ENCODE results near the gene RS1.
A peak's percentile ranks its signal among the peaks of the same experiment; 100 is the strongest.

RS1 gene

DNA sequence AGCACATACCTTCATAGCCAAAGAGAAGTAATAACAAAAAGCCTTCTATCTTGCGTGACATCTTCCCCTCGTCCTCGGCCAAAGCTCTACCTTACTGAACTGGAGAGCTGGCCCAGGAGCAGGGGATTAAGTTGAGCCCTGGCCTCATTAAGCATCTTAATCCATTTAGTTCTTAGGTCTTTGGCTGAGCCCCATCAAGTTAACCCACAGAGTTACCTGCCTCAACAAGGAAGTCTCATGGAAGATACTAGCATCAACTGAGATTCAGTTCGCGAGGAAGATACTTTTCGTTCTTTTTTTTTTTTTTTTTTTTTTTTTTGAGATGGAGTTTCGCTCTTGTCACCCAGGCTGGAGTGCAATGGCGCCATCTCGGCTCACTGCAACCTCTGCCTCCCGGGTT, at the start of gene RS1:
Gene RS1, minus strand, starts transcription at position 101 of the 400 bp plus-strand sequence. Its CDS starts 40 bp downstream, at position 61.
- TF ChIP-seq, protein P1, sequence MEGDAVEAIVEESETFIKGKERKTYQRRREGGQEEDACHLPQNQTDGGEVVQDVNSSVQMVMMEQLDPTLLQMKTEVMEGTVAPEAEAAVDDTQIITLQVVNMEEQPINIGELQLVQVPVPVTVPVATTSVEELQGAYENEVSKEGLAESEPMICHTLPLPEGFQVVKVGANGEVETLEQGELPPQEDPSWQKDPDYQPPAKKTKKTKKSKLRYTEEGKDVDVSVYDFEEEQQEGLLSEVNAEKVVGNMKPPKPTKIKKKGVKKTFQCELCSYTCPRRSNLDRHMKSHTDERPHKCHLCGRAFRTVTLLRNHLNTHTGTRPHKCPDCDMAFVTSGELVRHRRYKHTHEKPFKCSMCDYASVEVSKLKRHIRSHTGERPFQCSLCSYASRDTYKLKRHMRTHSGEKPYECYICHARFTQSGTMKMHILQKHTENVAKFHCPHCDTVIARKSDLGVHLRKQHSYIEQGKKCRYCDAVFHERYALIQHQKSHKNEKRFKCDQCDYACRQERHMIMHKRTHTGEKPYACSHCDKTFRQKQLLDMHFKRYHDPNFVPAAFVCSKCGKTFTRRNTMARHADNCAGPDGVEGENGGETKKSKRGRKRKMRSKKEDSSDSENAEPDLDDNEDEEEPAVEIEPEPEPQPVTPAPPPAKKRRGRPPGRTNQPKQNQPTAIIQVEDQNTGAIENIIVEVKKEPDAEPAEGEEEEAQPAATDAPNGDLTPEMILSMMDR (IDR thresholded peaks at IDR 0.05; ENCODE audit: low read depth, low read length, missing control alignments) = no peak
- no peak within 1 kb of the TSS for H3K4me3 ChIP-seq (ENCODE audit: low read depth, low read length)
- in situ Hi-C loops (cut with HindIII; ENCODE audit: low sequenced_read_pairs) = no loop called here
- no peak for DNase-seq (ENCODE audit: low read depth)

DNA sequence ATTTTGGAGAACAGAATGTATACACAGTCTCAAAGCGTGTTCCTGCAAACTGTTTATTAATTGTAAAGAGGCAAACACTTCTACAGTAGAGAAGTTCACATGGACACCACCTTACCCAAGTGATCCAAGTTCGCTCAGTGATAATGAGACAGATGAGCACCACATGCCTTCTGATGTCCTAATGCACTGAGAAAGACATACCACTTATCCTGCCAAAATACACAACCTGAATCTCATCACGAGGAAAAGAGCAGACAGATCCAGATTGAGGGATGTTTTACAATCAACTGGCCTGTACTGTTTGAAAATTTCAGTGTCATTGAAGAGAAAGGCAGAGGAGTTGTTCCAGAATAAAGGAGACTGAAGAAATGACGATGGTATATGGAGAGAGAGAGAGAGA, 47.9 kb upstream of the RS1 start:
- TF ChIP-seq, protein P1 (IDR thresholded peaks at IDR 0.05; ENCODE audit: low read depth, low read length, missing control alignments) = no peak
- DNase-seq (ENCODE audit: low read depth) = no peak
- no peak overlapping the region for H3K4me3 ChIP-seq (ENCODE audit: low read depth, low read length)
- in situ Hi-C loops (cut with HindIII; ENCODE audit: low sequenced_read_pairs) = no loop called here

DNA sequence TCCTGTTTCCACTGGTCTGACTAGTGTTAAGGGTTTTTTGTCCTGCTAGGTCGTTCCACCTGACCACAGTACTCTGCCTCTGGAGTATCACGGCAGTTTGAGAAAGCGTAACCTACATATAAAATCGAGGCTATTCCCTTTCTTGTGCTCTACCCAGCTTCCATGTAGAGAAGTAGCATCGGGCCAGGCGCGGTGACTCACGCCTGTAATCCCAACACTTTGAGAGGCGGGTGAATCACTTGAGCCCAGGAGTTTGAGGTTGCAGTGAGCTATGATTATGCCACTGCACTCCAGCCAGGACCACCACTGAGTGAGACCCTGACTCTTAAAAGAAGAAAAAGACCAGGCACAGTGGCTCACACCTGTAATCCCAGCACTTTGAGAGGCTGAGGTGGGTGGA, 43.0 kb upstream of the RS1 start:
- TF ChIP-seq, protein P1 (IDR thresholded peaks at IDR 0.05; ENCODE audit: low read depth, low read length, missing control alignments) = no peak
- no peak for DNase-seq (ENCODE audit: low read depth)
- in situ Hi-C loops (cut with HindIII; ENCODE audit: low sequenced_read_pairs) = no loop called here
- no peak overlapping the region for H3K4me3 ChIP-seq (ENCODE audit: low read depth, low read length)

DNA sequence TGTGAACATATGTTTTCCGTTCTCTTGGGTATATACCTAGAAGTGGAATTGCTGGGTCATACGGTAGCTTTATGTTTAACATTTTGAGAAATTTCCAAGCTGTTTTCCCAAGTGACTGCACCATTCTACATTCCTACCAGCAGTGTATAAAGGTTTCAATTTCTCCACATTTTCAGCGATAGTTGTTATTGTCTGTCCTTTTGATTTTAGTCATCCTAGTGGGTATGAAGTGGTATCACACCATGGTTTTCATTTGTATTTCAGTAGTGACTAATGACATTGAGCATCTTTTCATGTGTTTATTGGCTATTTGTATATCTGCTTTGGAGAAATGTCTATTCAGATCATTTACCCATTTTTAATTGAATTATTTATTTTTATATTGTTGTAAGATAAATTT, 37.9 kb upstream of the RS1 start:
- TF ChIP-seq, protein P1 (IDR thresholded peaks at IDR 0.05; ENCODE audit: low read depth, low read length, missing control alignments) = no peak
- no peak overlapping the region for H3K4me3 ChIP-seq (ENCODE audit: low read depth, low read length)
- in situ Hi-C loops (cut with HindIII; ENCODE audit: low sequenced_read_pairs) = no loop called here
- DNase-seq (ENCODE audit: low read depth) = no peak

DNA sequence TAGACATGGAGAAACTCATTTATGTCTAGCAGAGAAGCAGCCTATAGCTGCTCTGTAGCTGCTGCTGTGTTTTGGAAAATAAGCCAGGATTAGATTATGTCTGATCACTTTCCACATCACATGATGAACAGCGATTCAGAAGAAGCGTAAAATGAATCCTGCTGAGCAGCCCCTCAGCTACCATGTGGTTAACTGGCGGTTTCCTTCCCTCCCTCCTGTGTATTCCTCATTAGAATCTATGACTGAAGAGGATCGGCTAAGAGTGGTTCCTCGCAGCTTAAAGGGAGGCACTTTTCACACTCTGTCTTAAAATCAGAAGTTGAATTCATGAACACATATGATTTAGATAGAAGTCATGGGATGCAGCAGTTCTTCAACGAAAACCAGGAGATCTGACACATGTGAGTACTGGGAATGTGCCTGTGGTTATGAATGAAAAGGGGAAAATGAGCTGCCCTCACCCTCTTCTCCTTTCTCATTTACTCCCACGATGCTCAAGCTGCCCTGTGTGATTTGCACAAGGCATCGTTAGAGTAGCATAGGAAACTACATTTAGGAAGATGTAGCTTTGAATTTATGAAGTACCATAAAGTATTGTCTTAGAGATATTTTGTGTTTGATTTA, 35.6 kb upstream of the RS1 start, which contains the start of gene PPEF1:
Gene PPEF1, plus strand, starts transcription at position 220 of the 624 bp plus-strand sequence. Its CDS starts 136 bp downstream, at position 356.
- no peak within 1 kb of the TSS for H3K4me3 ChIP-seq (ENCODE audit: low read depth, low read length)
- in situ Hi-C loops (cut with HindIII; ENCODE audit: low sequenced_read_pairs) = no loop called here
- peak; percentile 12 for DNase-seq (ENCODE audit: low read depth)
- TF ChIP-seq, protein P1 (IDR thresholded peaks at IDR 0.05; ENCODE audit: low read depth, low read length, missing control alignments) = no peak

DNA sequence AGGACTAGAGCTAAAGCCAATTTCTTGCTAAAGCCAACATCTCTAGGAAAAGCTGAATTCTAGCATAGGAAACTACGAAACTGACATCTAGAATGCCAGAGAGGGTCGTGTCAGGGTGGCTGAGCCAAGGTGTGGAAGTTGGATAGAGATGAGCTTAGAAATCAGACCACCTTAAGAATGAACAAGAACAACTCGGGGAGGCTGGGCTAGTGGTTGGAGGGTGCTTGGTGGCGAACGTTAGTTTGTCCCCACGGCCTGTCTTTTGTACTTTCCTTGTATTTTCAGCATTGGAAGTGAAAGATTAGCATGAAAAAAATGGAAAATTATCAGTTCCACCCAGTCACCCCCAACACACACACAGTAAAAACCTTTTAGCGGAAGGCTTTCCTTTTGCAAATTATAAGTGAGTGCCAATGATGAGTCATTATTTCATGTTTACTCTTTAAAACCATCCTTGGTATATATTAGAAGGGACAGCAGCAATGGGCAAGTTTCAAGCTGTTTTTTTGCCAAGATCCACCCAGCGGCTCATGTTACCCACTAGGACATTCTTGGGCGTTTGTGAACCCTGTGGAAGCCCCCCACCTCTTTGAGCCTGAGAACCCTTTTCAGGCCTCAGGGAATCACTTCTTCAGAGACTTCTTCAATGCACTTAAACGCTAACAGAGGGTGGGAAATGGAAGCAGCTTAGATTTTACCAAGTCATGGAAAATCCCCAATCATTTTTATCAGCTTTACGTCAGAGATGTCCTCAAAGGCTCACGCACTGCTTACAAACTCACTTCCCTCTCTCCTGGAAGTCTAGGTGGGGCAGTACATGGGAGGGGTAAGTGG, 30.7 kb upstream of the RS1 start:
- TF ChIP-seq, protein P1 (IDR thresholded peaks at IDR 0.05; ENCODE audit: low read depth, low read length, missing control alignments) = no peak
- peak; percentile 11 for DNase-seq (ENCODE audit: low read depth)
- in situ Hi-C loops (cut with HindIII; ENCODE audit: low sequenced_read_pairs) = no loop called here
- H3K4me3 ChIP-seq (ENCODE audit: low read depth, low read length) = no peak overlapping the region
